HG03439 (cell line): Measurements from ENCODE around the gene OGFOD3.
"Not testable (repeated sequence)": the region's sequence is repeated elsewhere in the genome, so short reads cannot be mapped to it uniquely, and the experiment has no call there.

ENCODE experiments used
- ATAC-seq: cut with Tn5 transposase; IDR thresholded peaks from one replicate; pipeline ENCODE4 v1.9.1; 2021; ENCODE audit warnings: mild to moderate bottlenecking, moderate library complexity; ENCODE audit not compliant: unreplicated experiment

Gene OGFOD3

GRCh38 chr17:82390015-82390859 lies 28.1 kb downstream of the OGFOD3 start:
- no peak for ATAC-seq

GRCh38 chr17:82389379-82389778 lies 29.0 kb downstream of the OGFOD3 start:
- no peak for ATAC-seq

GRCh38 chr17:82388922-82389283 lies 29.5 kb downstream of the OGFOD3 start:
- no peak for ATAC-seq

GRCh38 chr17:82388223-82388921 lies 30.0 kb downstream of the OGFOD3 start:
- no peak for ATAC-seq

GRCh38 chr17:82387705-82388106 lies 30.7 kb downstream of the OGFOD3 start:
- ATAC-seq: no peak

GRCh38 chr17:82386881-82387704 lies 31.3 kb downstream of the OGFOD3 start:
- ATAC-seq: no peak

GRCh38 chr17:82386255-82386831 lies 32.0 kb downstream of the OGFOD3 start:
- no peak for ATAC-seq

- no peak for ATAC-seq
Observed at GRCh38 chr17:82385559-82386254, 32.7 kb downstream of the OGFOD3 start.

GRCh38 chr17:82384730-82385481 lies 33.5 kb downstream of the OGFOD3 start:
- ATAC-seq: no peak

- ATAC-seq: no peak
Observed at GRCh38 chr17:82384051-82384729, 34.2 kb downstream of the OGFOD3 start.

GRCh38 chr17:82383411-82383810 lies 35.0 kb downstream of the OGFOD3 start:
- ATAC-seq: no peak

GRCh38 chr17:82382933-82383255 lies 35.5 kb downstream of the OGFOD3 start:
- no peak for ATAC-seq

GRCh38 chr17:82382220-82382932 lies 36.0 kb downstream of the OGFOD3 start:
- not testable (repeated sequence) for ATAC-seq

- ATAC-seq: not testable (repeated sequence)
Observed at GRCh38 chr17:82381703-82382009, 36.7 kb downstream of the OGFOD3 start.

- ATAC-seq: no peak
Observed at GRCh38 chr17:82380860-82381702, 37.3 kb downstream of the OGFOD3 start.

- no peak for ATAC-seq
Observed at GRCh38 chr17:82378741-82379021, 39.7 kb downstream of the OGFOD3 start.

GRCh38 chr17:82377924-82378740 lies 40.3 kb downstream of the OGFOD3 start:
- ATAC-seq: no peak
